ENCODE data around the gene GNPTG.

GRCh38 chr16:1412847-1413246 lies 61.1 kb downstream of the GNPTG start:
- TF ChIP-seq CTCF (conservative IDR thresholded peaks at IDR 0.05; ENCODE audit: low read depth, low read length) (no peak), EZH2 (IDR thresholded peaks at IDR 0.05; ENCODE audit: borderline replicate concordance, low read depth, low read length, poor library complexity, severe bottlenecking) (no peak)
